NCI-H82 treated with DMSO at 0.1 percent for 48 hours (cell line): ENCODE measurements around the gene HP1BP3.
A peak's percentile ranks its signal among the peaks of the same experiment; 100 is the strongest.

Experiments
- DNase-seq: peaks from one replicate; lab custom pipeline; 2025; ENCODE audit not compliant: unreplicated experiment; lab: John Stamatoyannopoulos, UW

HP1BP3 gene

DNA sequence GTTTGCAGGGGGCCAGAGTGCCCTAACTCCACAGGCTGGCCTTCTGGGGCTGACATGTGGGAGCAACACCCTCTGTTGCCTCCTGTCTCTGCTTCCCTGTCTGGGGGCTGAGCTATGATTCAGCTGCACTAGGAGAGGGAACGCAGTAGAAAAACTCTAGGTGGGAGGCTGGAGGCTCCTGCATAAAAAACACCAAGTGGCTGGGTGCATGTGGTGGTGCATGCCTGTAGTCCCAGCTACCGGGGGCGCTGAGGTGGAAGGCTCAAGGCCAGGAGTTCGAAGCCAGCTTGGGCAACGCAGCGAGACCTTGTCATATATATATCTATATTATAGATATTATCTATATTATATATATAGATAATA is 74.9 kb downstream of the HP1BP3 start:
- no peak for DNase-seq

DNA sequence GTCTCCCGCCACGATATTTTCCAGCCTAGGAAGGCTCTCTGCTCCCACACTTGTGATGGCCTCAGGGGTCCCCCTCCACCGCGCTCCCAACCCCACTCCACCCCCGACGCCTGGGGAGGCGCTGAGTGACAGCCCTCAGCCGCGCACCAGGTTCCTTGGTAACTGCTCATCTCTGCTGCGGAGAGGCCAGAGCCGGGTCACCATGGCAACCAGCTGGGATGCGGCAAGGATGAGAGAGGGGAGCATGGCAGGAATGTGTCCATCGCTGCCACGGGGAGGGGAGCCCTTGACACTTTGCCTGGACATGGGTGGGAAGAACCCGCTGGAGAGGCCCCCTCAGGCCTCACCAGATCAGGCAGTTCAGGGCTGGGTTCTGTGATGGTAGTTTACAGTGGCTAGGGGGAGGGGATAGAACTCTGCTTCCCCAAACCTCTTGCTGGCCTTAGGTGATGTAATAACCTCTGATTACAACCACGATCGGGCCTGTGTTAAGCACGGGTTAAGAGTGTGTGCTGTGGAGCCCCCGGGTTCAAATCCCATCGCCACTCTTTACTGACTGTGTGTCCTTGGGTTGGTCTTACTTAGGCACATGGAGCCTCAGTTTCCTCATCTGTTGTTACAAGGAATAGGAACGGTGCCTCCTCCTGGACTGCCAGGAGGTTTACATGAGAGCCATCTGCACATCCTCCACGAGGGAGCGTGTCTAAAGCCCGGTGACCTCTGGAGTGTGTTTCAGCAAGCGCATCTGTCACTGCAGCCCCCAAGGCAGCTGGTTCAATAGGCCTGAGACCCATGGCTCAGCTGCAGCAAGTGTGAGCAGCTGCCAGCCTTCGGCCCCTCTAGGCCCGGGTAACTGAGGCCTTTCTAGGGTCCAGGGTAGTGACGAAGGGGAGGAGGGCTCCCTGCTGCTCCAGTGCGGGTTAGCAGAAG is 75.6 kb downstream of the HP1BP3 start:
- peak; percentile 38 for DNase-seq

GRCh38 chr1:20710469-20711284 is 76.4 kb downstream of the HP1BP3 start:
- DNase-seq = no peak

GRCh38 chr1:20709868-20710267 is 77.2 kb downstream of the HP1BP3 start:
- DNase-seq = no peak

DNA sequence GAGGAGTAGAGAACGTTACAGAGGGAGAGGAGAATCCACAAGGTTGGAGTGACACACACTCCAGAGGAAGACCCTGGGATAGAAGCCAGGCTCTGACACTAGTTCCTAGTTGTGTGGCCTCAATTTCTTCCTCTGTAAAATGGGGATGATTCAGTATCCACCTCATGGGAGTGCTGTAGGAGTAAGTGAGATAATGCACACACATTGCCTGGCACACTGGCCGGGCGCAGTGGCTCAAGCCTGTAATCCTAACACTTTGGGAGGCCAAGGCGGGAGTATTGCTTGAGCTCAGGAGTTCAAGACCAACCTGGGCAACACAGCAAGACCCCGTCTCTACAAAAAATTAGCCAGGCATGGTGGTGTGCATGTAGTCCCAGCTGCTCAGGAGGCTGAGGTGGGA is 78.2 kb downstream of the HP1BP3 start:
- DNase-seq = no peak

DNA sequence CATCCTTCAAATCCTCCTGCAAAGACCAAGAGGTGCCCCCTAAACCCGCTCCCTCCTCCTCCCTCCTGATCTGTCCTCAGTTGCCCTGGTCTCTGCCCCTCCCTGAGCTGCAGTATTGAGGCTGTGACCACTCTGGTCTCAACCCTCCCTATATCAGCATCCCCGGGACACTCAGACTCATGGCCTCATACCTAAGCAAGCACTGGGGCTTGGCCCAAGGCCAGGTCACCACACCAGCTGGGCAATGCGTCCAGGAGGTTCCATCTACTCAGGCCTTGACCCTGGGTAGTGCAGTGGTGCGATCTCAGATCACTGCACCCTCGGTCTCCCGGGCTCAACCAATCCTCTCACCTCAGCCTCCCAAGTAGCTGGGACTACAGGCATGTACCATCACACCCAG is 79.0 kb downstream of the HP1BP3 start:
- DNase-seq = no peak

- DNase-seq = no peak
Measured at GRCh38 chr1:20706841-20707240, 80.3 kb downstream of the HP1BP3 start.

DNA sequence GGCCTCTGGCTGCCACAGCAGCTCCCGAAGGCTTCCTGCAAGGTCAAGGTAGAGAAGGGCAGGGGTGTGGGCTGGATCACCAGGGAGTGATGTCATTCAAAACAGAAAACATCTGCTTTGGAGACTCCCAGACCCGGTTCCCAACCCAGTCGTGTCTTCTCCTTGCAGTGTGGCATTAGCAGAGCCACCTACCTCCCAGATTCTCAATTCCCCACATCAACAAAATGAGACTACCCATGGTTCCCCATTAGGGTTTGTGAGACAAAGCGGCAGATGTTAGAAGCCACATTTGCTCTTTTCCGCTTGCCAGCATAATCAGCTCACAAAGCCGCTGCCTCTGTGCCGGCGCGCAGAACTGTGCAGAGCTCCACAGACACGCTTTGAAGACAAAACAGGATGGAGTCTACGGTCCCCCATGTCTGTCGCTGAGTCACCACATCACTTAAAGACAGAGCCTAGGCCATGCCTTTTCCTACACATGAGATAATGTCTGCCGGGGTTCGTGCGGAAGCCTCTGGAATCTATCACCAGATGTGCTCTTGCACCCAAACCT is 81.8 kb downstream of the HP1BP3 start:
- peak; percentile 10 for DNase-seq

- DNase-seq = no peak
Measured at GRCh38 chr1:20704390-20705202, 82.5 kb downstream of the HP1BP3 start.

- DNase-seq = no peak
Measured at GRCh38 chr1:20703124-20703756, 83.9 kb downstream of the HP1BP3 start.

DNA sequence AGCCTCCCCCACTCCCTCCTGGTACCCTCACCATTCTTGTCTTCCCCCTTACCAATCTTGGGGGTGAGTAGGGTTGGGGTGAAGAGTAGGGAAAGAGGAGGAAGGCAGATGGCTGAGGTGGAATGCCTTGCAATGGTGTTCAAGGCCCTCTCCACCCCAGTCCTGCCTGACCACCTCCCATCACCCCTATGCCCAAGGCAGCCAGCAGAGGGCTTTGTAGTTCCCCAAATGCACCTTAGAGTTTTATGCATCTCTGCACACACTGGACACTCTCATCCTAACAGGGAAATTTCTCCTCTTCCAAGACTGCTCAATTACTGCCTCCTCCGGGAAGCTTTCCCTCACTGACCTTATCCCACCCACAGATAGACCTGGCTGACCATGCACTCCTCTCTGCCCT is 84.7 kb downstream of the HP1BP3 start:
- DNase-seq = no peak

DNA sequence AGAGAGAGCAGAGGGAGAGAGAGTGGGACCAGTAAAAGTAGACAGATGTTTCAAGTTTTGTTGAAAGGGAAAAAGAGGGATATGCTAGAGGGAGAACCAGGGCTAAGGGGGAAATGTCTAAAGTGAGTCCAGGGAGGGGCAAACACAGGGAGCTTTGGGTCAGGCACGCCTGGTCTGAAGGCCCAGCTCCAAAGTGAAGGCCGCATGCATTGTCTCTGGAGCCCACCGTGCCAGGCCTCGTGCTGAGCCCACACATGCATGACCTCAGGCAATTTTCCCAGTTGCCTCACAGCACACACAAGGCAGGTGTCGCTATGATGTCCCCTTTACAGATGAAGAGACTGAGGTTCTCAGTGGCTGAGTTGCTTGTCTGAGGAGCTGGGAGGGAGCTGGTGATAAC is 85.3 kb downstream of the HP1BP3 start:
- DNase-seq = no peak

- DNase-seq = no peak
Measured at GRCh38 chr1:20701446-20701845, 85.7 kb downstream of the HP1BP3 start.

GRCh38 chr1:20700636-20701215 is 86.4 kb downstream of the HP1BP3 start:
- DNase-seq = no peak

GRCh38 chr1:20699558-20699957 is 87.5 kb downstream of the HP1BP3 start:
- DNase-seq = peak; percentile 35

DNA sequence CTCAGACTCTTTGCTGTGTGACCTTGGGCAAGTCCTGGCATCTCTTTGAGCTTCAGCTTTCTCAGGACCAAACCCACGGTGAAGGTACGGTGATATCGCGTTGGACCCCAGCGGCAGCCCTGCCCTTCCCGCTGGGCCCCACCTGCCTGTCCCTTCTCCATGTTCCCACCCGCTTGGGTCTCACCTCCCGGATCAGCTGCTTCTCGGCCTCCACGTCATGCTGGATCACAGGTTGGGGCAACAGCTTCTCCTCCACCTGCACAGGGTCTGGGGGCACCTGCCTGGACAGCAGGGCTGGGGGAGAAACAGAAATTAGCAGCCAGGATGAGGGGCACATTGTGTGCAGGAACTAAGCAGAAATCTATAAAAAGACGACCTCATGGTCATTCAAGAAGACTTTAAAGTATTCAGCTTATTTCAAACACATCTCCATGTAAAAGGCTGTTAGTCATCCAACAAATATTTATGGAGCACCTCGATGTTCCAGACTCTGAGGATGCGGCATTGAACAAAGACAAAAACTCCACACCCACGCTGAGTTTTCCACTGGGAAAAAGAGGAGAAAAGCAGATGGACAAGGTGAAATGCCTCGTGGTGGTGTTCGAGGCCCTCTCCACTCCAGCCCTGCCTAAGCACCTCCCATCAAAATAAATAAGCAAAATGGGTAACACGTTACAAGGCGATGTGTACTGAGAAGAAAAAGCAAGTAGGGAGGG is 88.8 kb downstream of the HP1BP3 start:
- DNase-seq = no peak

- DNase-seq = no peak
Measured at GRCh38 chr1:20697563-20697962, 89.5 kb downstream of the HP1BP3 start.

- peak; percentile 89 for DNase-seq
Measured at GRCh38 chr1:20696397-20697333, 90.4 kb downstream of the HP1BP3 start.
